Muscle of arm (tissue), 12 donors: ENCODE data around the gene ANKRD22. TPM values are rescaled to one million over a fixed set of nuclear protein-coding genes. Genes with fewer than 3 reads are reported as not detected.

ENCODE experiments used
- DNase-seq: peaks from one replicate; pipeline ENCODE4 v3.0.0-alpha.2; 2013
- polyA plus RNA-seq, 12 donors: library from polyadenylated mRNA; unstranded; fragments of 120-200 nt; gene quantifications; one replicate each; pipeline ENCODE4 v1.2.1, GENCODE V29; 2013; ENCODE audit not compliant: insufficient read length in 12 of 12

Gene ANKRD22
- polyA plus RNA-seq, 12 donors = 0.46 to 2.0 (median 1.2) TPM; not detected in 9

- peak; percentile 43 for DNase-seq
These were observed 28.1 kb upstream of the ANKRD22 start, which contains the start of gene STAMBPL1 for GRCh38 chr10:88879534-88880281. Gene STAMBPL1, plus strand, starts transcription at chr10:88880245. Its CDS starts 21,464 bp downstream, at chr10:88901709.

- DNase-seq = no peak
These were observed 25.7 kb upstream of the ANKRD22 start for GRCh38 chr10:88877298-88877697.

GRCh38 chr10:88875081-88875480 is 23.4 kb upstream of the ANKRD22 start:
- no peak for DNase-seq

- no peak for DNase-seq
These were observed 22.6 kb upstream of the ANKRD22 start for GRCh38 chr10:88874281-88874680.

GRCh38 chr10:88873757-88874156 is 22.1 kb upstream of the ANKRD22 start:
- DNase-seq = no peak

- no peak for DNase-seq
These were observed 18.4 kb upstream of the ANKRD22 start for GRCh38 chr10:88870089-88870488.

GRCh38 chr10:88866454-88866853 is 14.8 kb upstream of the ANKRD22 start:
- DNase-seq = no peak

- DNase-seq = no peak
These were observed 13.7 kb upstream of the ANKRD22 start for GRCh38 chr10:88865281-88865876.

- no peak for DNase-seq
These were observed 9.4 kb upstream of the ANKRD22 start for GRCh38 chr10:88861036-88861435.

GRCh38 chr10:88858491-88858890 is 6.8 kb upstream of the ANKRD22 start:
- no peak for DNase-seq

GRCh38 chr10:88857831-88858230 is 6.2 kb upstream of the ANKRD22 start:
- no peak for DNase-seq

- no peak for DNase-seq
These were observed 3.0 kb upstream of the ANKRD22 start for GRCh38 chr10:88854684-88855083.

GRCh38 chr10:88853155-88853881 is 1.7 kb upstream of the ANKRD22 start:
- no peak for DNase-seq

GRCh38 chr10:88852327-88852726 is 683 bp upstream of the ANKRD22 start:
- no peak for DNase-seq

GRCh38 chr10:88850712-88851111 is 932 bp downstream of the ANKRD22 start:
- DNase-seq = no peak

- DNase-seq = no peak
These were observed 2.4 kb downstream of the ANKRD22 start for GRCh38 chr10:88849234-88849633.

- DNase-seq = no peak
These were observed 3.1 kb downstream of the ANKRD22 start for GRCh38 chr10:88848499-88848898.

- DNase-seq = no peak
These were observed 8.5 kb downstream of the ANKRD22 start for GRCh38 chr10:88843171-88843570.

- no peak for DNase-seq
These were observed 10.1 kb downstream of the ANKRD22 start for GRCh38 chr10:88841316-88842111.

GRCh38 chr10:88840881-88841280 is 10.8 kb downstream of the ANKRD22 start:
- no peak for DNase-seq

GRCh38 chr10:88840104-88840503 is 11.5 kb downstream of the ANKRD22 start:
- DNase-seq = no peak

GRCh38 chr10:88838766-88839350 is 12.8 kb downstream of the ANKRD22 start:
- no peak for DNase-seq
